ENCODE measurements around the gene MMRN2. TPM values are rescaled to one million over a fixed set of nuclear protein-coding genes. Genes with fewer than 3 reads are reported as not detected.

MMRN2 gene
- total RNA-seq, 1 experiment from 2014 or later = 2.4 TPM

DNA sequence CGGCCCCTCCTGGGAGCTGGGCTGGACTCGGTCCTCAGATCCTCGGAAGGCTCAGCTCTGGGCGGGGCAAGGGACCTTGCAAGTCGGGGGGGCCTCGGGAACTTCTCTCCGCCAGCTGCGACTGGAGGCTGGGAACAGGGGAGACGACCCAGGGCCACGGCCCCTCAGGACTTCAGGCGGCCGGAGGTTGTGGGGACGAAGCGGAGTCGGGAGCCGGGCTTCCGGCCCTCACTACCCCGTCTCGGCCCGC lies 13.5 kb upstream of the MMRN2 start:
- peak overlapping the region; percentile 70 for H3K4me3 Mint-ChIP-seq
- ATAC-seq (peak; percentile 10), DNase-seq (ENCODE audit: low spot score) (peak; percentile 73)
- ChIA-PET POLR2A (interaction anchor here (1.0 to 1.6 kb wide), 2 partner anchors 11 to 15 kb away, joined by 3 to 5 read pairs; no protein-coding TSS in a partner anchor), CTCF (interaction anchor here (1.2 to 13.7 kb wide), 3 partner anchors 10 to 28 kb away, joined by 8 to 462 read pairs (median 85); partner anchors contain the start of gene MMRN2)
- H3K4me1 Mint-ChIP-seq = peaks cover 53% of the 10 kb centered on the region
- H3K9me3 Mint-ChIP-seq = no peaks in the 10 kb centered on the region
- TF ChIP-seq, protein P1, sequence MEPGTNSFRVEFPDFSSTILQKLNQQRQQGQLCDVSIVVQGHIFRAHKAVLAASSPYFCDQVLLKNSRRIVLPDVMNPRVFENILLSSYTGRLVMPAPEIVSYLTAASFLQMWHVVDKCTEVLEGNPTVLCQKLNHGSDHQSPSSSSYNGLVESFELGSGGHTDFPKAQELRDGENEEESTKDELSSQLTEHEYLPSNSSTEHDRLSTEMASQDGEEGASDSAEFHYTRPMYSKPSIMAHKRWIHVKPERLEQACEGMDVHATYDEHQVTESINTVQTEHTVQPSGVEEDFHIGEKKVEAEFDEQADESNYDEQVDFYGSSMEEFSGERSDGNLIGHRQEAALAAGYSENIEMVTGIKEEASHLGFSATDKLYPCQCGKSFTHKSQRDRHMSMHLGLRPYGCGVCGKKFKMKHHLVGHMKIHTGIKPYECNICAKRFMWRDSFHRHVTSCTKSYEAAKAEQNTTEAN (CRISPR knock-in tag; IDR thresholded peaks at IDR 0.05) = peak; percentile 52; the same call in 1 of the 2 replicates
- TF ChIP-seq, protein P2, sequence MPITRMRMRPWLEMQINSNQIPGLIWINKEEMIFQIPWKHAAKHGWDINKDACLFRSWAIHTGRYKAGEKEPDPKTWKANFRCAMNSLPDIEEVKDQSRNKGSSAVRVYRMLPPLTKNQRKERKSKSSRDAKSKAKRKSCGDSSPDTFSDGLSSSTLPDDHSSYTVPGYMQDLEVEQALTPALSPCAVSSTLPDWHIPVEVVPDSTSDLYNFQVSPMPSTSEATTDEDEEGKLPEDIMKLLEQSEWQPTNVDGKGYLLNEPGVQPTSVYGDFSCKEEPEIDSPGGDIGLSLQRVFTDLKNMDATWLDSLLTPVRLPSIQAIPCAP (CRISPR knock-in tag; IDR thresholded peaks at IDR 0.05) = 0 out of 2 replicates have a peak, but pooled peaks have one; percentile 43
- TF ChIP-seq, protein P3, sequence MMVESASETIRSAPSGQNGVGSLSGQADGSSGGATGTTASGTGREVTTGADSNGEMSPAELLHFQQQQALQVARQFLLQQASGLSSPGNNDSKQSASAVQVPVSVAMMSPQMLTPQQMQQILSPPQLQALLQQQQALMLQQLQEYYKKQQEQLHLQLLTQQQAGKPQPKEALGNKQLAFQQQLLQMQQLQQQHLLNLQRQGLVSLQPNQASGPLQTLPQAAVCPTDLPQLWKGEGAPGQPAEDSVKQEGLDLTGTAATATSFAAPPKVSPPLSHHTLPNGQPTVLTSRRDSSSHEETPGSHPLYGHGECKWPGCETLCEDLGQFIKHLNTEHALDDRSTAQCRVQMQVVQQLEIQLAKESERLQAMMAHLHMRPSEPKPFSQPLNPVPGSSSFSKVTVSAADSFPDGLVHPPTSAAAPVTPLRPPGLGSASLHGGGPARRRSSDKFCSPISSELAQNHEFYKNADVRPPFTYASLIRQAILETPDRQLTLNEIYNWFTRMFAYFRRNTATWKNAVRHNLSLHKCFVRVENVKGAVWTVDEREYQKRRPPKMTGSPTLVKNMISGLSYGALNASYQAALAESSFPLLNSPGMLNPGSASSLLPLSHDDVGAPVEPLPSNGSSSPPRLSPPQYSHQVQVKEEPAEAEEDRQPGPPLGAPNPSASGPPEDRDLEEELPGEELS (CRISPR knock-in tag; IDR thresholded peaks at IDR 0.05) = 0 out of 2 replicates have a peak, but pooled peaks have one; percentile 19
- TF ChIP-seq, protein P4, sequence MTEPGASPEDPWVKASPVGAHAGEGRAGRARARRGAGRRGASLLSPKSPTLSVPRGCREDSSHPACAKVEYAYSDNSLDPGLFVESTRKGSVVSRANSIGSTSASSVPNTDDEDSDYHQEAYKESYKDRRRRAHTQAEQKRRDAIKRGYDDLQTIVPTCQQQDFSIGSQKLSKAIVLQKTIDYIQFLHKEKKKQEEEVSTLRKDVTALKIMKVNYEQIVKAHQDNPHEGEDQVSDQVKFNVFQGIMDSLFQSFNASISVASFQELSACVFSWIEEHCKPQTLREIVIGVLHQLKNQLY (CRISPR knock-in tag; IDR thresholded peaks at IDR 0.05) = no peak
- H3K27me3 Mint-ChIP-seq (ENCODE audit: low read depth) = peaks cover 61% of the 10 kb centered on the region
- no peak overlapping the region for H3K27ac Mint-ChIP-seq
- H3K36me3 Mint-ChIP-seq = no peaks in the 10 kb centered on the region

DNA sequence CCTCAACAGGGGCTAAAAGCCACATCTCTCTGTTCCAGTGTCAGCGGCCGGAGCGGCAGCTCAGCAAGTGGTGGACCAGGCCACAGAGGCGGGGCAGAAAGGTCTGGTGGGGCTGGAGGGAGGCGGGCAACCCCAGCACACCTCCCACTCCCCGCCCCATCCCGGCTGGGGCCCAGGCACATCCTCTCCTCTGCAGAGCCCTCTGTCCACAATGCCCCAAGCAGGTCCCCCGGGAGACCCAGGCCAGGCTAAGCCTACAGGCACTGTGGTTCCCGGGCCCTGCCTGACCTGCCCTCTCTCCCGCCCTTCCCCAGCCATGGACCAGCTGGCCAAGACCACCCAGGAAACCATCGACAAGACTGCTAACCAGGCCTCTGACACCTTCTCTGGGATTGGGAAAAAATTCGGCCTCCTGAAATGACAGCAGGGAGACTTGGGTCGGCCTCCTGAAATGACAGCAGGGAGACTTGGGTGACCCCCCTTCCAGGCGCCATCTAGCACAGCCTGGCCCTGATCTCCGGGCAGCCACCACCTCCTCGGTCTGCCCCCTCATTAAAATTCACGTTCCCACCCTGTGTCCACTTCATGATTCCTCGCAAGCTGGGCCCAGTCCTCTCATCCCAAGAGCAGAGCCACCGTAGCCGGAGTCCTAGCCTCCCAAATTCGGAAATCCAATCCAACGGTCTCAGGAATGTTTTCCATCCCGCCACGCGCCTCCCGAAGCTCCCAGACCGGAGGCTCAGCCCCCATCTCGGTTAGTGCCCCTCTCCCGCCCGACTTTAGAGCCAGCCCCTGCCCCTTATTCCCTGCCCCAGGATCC lies 13.0 kb upstream of the MMRN2 start:
- POLR2A ChIA-PET = interaction anchor here (1.0 to 1.6 kb wide), 4 partner anchors 10 to 122 kb away, joined by 3 to 5 read pairs (median 4); no protein-coding TSS in a partner anchor
- peak; percentile 14 for ATAC-seq
- TF ChIP-seq TEAD4 (CRISPR knock-in tag; IDR thresholded peaks at IDR 0.05) (no peak), PRRX2 (CRISPR knock-in tag; IDR thresholded peaks at IDR 0.05) (no peak), TP53 (CRISPR knock-in tag; IDR thresholded peaks at IDR 0.05) (no peak), KAT7 (CRISPR knock-in tag; IDR thresholded peaks at IDR 0.05; ENCODE audit: borderline replicate concordance) (no peak), EMX1 (CRISPR knock-in tag; IDR thresholded peaks at IDR 0.05) (no peak), FOXP1 (CRISPR knock-in tag; IDR thresholded peaks at IDR 0.05; ENCODE audit: borderline replicate concordance) (no peak), JUN (CRISPR knock-in tag; IDR thresholded peaks at IDR 0.05) (no peak), ZNF423 (CRISPR knock-in tag; IDR thresholded peaks at IDR 0.05) (no peak), SMAD3 (CRISPR knock-in tag; IDR thresholded peaks at IDR 0.05; ENCODE audit: borderline replicate concordance) (no peak)
- TF ChIP-seq, protein P5, sequence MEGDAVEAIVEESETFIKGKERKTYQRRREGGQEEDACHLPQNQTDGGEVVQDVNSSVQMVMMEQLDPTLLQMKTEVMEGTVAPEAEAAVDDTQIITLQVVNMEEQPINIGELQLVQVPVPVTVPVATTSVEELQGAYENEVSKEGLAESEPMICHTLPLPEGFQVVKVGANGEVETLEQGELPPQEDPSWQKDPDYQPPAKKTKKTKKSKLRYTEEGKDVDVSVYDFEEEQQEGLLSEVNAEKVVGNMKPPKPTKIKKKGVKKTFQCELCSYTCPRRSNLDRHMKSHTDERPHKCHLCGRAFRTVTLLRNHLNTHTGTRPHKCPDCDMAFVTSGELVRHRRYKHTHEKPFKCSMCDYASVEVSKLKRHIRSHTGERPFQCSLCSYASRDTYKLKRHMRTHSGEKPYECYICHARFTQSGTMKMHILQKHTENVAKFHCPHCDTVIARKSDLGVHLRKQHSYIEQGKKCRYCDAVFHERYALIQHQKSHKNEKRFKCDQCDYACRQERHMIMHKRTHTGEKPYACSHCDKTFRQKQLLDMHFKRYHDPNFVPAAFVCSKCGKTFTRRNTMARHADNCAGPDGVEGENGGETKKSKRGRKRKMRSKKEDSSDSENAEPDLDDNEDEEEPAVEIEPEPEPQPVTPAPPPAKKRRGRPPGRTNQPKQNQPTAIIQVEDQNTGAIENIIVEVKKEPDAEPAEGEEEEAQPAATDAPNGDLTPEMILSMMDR (IDR thresholded peaks at IDR 0.05) = no peak
- TF ChIP-seq, protein P6, sequence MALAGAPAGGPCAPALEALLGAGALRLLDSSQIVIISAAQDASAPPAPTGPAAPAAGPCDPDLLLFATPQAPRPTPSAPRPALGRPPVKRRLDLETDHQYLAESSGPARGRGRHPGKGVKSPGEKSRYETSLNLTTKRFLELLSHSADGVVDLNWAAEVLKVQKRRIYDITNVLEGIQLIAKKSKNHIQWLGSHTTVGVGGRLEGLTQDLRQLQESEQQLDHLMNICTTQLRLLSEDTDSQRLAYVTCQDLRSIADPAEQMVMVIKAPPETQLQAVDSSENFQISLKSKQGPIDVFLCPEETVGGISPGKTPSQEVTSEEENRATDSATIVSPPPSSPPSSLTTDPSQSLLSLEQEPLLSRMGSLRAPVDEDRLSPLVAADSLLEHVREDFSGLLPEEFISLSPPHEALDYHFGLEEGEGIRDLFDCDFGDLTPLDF (CRISPR knock-in tag; IDR thresholded peaks at IDR 0.05) = no peak
- TF ChIP-seq, protein P7, sequence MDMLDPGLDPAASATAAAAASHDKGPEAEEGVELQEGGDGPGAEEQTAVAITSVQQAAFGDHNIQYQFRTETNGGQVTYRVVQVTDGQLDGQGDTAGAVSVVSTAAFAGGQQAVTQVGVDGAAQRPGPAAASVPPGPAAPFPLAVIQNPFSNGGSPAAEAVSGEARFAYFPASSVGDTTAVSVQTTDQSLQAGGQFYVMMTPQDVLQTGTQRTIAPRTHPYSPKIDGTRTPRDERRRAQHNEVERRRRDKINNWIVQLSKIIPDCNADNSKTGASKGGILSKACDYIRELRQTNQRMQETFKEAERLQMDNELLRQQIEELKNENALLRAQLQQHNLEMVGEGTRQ (CRISPR knock-in tag; IDR thresholded peaks at IDR 0.05) = no peak
- TF ChIP-seq, protein P8, sequence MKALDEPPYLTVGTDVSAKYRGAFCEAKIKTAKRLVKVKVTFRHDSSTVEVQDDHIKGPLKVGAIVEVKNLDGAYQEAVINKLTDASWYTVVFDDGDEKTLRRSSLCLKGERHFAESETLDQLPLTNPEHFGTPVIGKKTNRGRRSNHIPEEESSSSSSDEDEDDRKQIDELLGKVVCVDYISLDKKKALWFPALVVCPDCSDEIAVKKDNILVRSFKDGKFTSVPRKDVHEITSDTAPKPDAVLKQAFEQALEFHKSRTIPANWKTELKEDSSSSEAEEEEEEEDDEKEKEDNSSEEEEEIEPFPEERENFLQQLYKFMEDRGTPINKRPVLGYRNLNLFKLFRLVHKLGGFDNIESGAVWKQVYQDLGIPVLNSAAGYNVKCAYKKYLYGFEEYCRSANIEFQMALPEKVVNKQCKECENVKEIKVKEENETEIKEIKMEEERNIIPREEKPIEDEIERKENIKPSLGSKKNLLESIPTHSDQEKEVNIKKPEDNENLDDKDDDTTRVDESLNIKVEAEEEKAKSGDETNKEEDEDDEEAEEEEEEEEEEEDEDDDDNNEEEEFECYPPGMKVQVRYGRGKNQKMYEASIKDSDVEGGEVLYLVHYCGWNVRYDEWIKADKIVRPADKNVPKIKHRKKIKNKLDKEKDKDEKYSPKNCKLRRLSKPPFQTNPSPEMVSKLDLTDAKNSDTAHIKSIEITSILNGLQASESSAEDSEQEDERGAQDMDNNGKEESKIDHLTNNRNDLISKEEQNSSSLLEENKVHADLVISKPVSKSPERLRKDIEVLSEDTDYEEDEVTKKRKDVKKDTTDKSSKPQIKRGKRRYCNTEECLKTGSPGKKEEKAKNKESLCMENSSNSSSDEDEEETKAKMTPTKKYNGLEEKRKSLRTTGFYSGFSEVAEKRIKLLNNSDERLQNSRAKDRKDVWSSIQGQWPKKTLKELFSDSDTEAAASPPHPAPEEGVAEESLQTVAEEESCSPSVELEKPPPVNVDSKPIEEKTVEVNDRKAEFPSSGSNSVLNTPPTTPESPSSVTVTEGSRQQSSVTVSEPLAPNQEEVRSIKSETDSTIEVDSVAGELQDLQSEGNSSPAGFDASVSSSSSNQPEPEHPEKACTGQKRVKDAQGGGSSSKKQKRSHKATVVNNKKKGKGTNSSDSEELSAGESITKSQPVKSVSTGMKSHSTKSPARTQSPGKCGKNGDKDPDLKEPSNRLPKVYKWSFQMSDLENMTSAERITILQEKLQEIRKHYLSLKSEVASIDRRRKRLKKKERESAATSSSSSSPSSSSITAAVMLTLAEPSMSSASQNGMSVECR (CRISPR knock-in tag; IDR thresholded peaks at IDR 0.05; ENCODE audit: borderline replicate concordance) = no peak
- TF ChIP-seq, protein P9, sequence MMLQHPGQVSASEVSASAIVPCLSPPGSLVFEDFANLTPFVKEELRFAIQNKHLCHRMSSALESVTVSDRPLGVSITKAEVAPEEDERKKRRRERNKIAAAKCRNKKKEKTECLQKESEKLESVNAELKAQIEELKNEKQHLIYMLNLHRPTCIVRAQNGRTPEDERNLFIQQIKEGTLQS (CRISPR knock-in tag; conservative IDR thresholded peaks at IDR 0.05) = no peak

More for the DNA sequence above, 13.0 kb upstream of the MMRN2 start:
- H3K27ac Mint-ChIP-seq = no peak overlapping the region
- no peaks in the 10 kb centered on the region for H3K36me3 Mint-ChIP-seq
- H3K9me3 Mint-ChIP-seq = no peaks in the 10 kb centered on the region
- H3K4me1 Mint-ChIP-seq = peaks cover 58% of the 10 kb centered on the region
- CTCF ChIA-PET = interaction anchor here (1.2 to 13.7 kb wide), 4 partner anchors 10 to 28 kb away, joined by 8 to 462 read pairs (median 60); partner anchors contain the start of gene MMRN2
- H3K27me3 Mint-ChIP-seq (ENCODE audit: low read depth) = peaks cover 64% of the 10 kb centered on the region
- peak; percentile 52 for DNase-seq (ENCODE audit: low spot score)
- peak overlapping the region; percentile 70 for H3K4me3 Mint-ChIP-seq
